SK-N-SH treated with all-trans-retinoic acid at 6 μM for 48 hours (cell line): ENCODE data around the gene WDR37.

Experiments
- ARNTL ChIP-seq: fragments of 450-650 bp; formaldehyde crosslinking; IDR thresholded peaks from 2 replicates; pipeline ENCODE4 v1.5.0; 2020; ENCODE audit warnings: low read depth, mild to moderate bottlenecking, moderate library complexity, borderline replicate concordance
- CREB5 ChIP-seq: fragments of 250-450 bp; sonication (Bioruptor Pico); IDR thresholded peaks from 2 replicates; pipeline ENCODE4 v1.5.1; 2020; ENCODE audit warnings: low read depth, mild to moderate bottlenecking, moderate library complexity
- CSDC2 ChIP-seq: fragments of 250-450 bp; sonication (Bioruptor Pico); IDR thresholded peaks from 2 replicates; pipeline ENCODE4 v1.5.0; 2020; ENCODE audit warnings: mild to moderate bottlenecking, moderate library complexity
- CSRNP3 ChIP-seq: fragments of 250-450 bp; sonication (Bioruptor Pico); IDR thresholded peaks from 2 replicates; pipeline ENCODE4 v1.5.1; 2021; ENCODE audit warnings: mild to moderate bottlenecking, moderate library complexity
- PPARA ChIP-seq: fragments of 250-450 bp; sonication (Bioruptor Pico); IDR thresholded peaks from 2 replicates; pipeline ENCODE4 v1.5.0; 2020; ENCODE audit warnings: mild to moderate bottlenecking, borderline replicate concordance
- ZFP3 ChIP-seq: fragments of 250-450 bp; sonication (Bioruptor Pico); IDR thresholded peaks from 2 replicates; pipeline ENCODE4 v1.5.0; 2020; ENCODE audit warnings: mild to moderate bottlenecking, moderate library complexity
- ZFP30 ChIP-seq: fragments of 450-650 bp; formaldehyde crosslinking; IDR thresholded peaks from 2 replicates; pipeline ENCODE4 v1.5.0; 2022; ENCODE audit warnings: mild to moderate bottlenecking, moderate library complexity
- ZNF565 ChIP-seq: fragments of 450-650 bp; formaldehyde crosslinking; conservative IDR thresholded peaks from 2 replicates; pipeline ENCODE4 v1.5.0; 2020; ENCODE audit warnings: low read depth, mild to moderate bottlenecking, moderate library complexity
- ZNF70 ChIP-seq: fragments of 450-650 bp; formaldehyde crosslinking; IDR thresholded peaks from 2 replicates; pipeline ENCODE4 v1.5.0; 2020; ENCODE audit warnings: mild to moderate bottlenecking, moderate library complexity

- TF ChIP-seq CREB5 (CRISPR knock-in tag): no peak
- no peak for TF ChIP-seq ARNTL (CRISPR knock-in tag)
- no peak for TF ChIP-seq ZFP3 (CRISPR knock-in tag)
- no peak for TF ChIP-seq PPARA (CRISPR knock-in tag)
- TF ChIP-seq ZNF70: no peak
- no peak for TF ChIP-seq ZFP30 (CRISPR knock-in tag)
- TF ChIP-seq CSDC2: no peak
- no peak for TF ChIP-seq ZNF565 (CRISPR knock-in tag)
- TF ChIP-seq CSRNP3 (CRISPR knock-in tag): no peak
These were observed 61.5 kb downstream of the WDR37 start for GRCh38 chr10:1117651-1118050.
